Mononuclear cell (primary cell): ENCODE results near the gene MYO16. TPM values are rescaled to one million over a fixed set of nuclear protein-coding genes. Genes with fewer than 3 reads are reported as not detected.
"Not testable (repeated sequence)": the region's sequence is repeated elsewhere in the genome, so short reads cannot be mapped to it uniquely, and the experiment has no call there.

Experiments used
- H3K27me3 ChIP-seq: 2 replicates; pipeline ENCODE4 v1.6.0; 2011; ENCODE audit warnings: low read length, control low read depth; ENCODE audit not compliant: insufficient read depth
- H3K4me1 ChIP-seq: 2 replicates; pipeline ENCODE4 v1.5.1; 2011; ENCODE audit warnings: mild to moderate bottlenecking, low read length, control low read depth; ENCODE audit not compliant: insufficient read depth
- H3K4me3 ChIP-seq: 2 replicates; pipeline ENCODE4 v1.5.1; 2011; ENCODE audit warnings: mild to moderate bottlenecking, low read length, moderate library complexity
- H3K9me3 ChIP-seq: 2 replicates; pipeline ENCODE4 v1.5.1; 2011; ENCODE audit warnings: low read depth, mild to moderate bottlenecking, control low read depth, low read length
- total RNA-seq: library from RNA; depleted of rRNA; stranded (reverse); fragments of >200 nt; gene quantifications from one replicate; pipeline ENCODE4 v1.2.3, GENCODE V29; 2012

Gene MYO16
- total RNA-seq, 1 donor: 0.94 TPM

GRCh38 chr13:108984251-108984920 lies 355.0 kb downstream of the MYO16 start:
- H3K27me3 ChIP-seq: no peaks in the 10 kb centered on the region
- no peaks in the 10 kb centered on the region for H3K4me1 ChIP-seq

GRCh38 chr13:108985166-108985565 lies 355.8 kb downstream of the MYO16 start:
- Histone ChIP-seq H3K4me1 (no peaks in the 10 kb centered on the region), H3K27me3 (no peaks in the 10 kb centered on the region), H3K4me3 (no peak overlapping the region), H3K9me3 (no peaks in the 10 kb centered on the region)

More at GRCh38 chr13:108984251-108984920, 355.0 kb downstream of the MYO16 start:
- Histone ChIP-seq H3K4me3 (no peak overlapping the region), H3K9me3 (no peaks in the 10 kb centered on the region)

- Histone ChIP-seq H3K4me3 (no peak overlapping the region), H3K27me3 (no peaks in the 10 kb centered on the region), H3K4me1 (no peaks in the 10 kb centered on the region), H3K9me3 (no peaks in the 10 kb centered on the region)
Measured at GRCh38 chr13:108987517-108987916, 358.1 kb downstream of the MYO16 start.

- no peaks in the 10 kb centered on the region for H3K9me3 ChIP-seq
- H3K4me3 ChIP-seq: no peak overlapping the region
- H3K27me3 ChIP-seq: no peaks in the 10 kb centered on the region
- no peaks in the 10 kb centered on the region for H3K4me1 ChIP-seq
Measured at GRCh38 chr13:108987944-108988343, 358.5 kb downstream of the MYO16 start.

- H3K27me3 ChIP-seq, H3K9me3 ChIP-seq, H3K4me3 ChIP-seq, H3K4me1 ChIP-seq: not testable (repeated sequence)
Measured at GRCh38 chr13:108991416-108991815, 362.0 kb downstream of the MYO16 start.

- Histone ChIP-seq H3K27me3 (no peaks in the 10 kb centered on the region), H3K4me3 (no peak overlapping the region), H3K9me3 (no peaks in the 10 kb centered on the region), H3K4me1 (no peaks in the 10 kb centered on the region)
Measured at GRCh38 chr13:108993346-108993745, 363.9 kb downstream of the MYO16 start.

GRCh38 chr13:108996430-108996829 lies 367.0 kb downstream of the MYO16 start:
- Histone ChIP-seq H3K4me3 (no peak overlapping the region), H3K4me1 (no peaks in the 10 kb centered on the region), H3K9me3 (no peaks in the 10 kb centered on the region), H3K27me3 (no peaks in the 10 kb centered on the region)

GRCh38 chr13:109000207-109000606 lies 370.8 kb downstream of the MYO16 start:
- no peaks in the 10 kb centered on the region for H3K4me1 ChIP-seq
- no peak overlapping the region for H3K4me3 ChIP-seq
- H3K9me3 ChIP-seq: no peaks in the 10 kb centered on the region
- H3K27me3 ChIP-seq: no peaks in the 10 kb centered on the region

GRCh38 chr13:109002934-109003333 lies 373.5 kb downstream of the MYO16 start:
- Histone ChIP-seq H3K27me3 (no peaks in the 10 kb centered on the region), H3K4me1 (no peaks in the 10 kb centered on the region), H3K4me3 (no peak overlapping the region), H3K9me3 (no peaks in the 10 kb centered on the region)

GRCh38 chr13:109007946-109008345 lies 378.5 kb downstream of the MYO16 start:
- H3K27me3 ChIP-seq: no peaks in the 10 kb centered on the region
- H3K4me1 ChIP-seq: no peaks in the 10 kb centered on the region
- no peak overlapping the region for H3K4me3 ChIP-seq

GRCh38 chr13:109009756-109010155 lies 380.3 kb downstream of the MYO16 start:
- H3K27me3 ChIP-seq: no peaks in the 10 kb centered on the region
- no peaks in the 10 kb centered on the region for H3K9me3 ChIP-seq
- H3K4me3 ChIP-seq: no peak overlapping the region
- no peaks in the 10 kb centered on the region for H3K4me1 ChIP-seq

More at GRCh38 chr13:109007946-109008345, 378.5 kb downstream of the MYO16 start:
- no peaks in the 10 kb centered on the region for H3K9me3 ChIP-seq

GRCh38 chr13:109010912-109011311 lies 381.5 kb downstream of the MYO16 start:
- no peaks in the 10 kb centered on the region for H3K4me1 ChIP-seq
- no peaks in the 10 kb centered on the region for H3K27me3 ChIP-seq
- H3K4me3 ChIP-seq: no peak overlapping the region
- H3K9me3 ChIP-seq: no peaks in the 10 kb centered on the region

GRCh38 chr13:109012115-109012514 lies 382.7 kb downstream of the MYO16 start:
- Histone ChIP-seq H3K4me1 (no peaks in the 10 kb centered on the region), H3K9me3 (no peaks in the 10 kb centered on the region), H3K27me3 (no peaks in the 10 kb centered on the region), H3K4me3 (no peak overlapping the region)

GRCh38 chr13:109021558-109021957 lies 392.1 kb downstream of the MYO16 start:
- H3K27me3 ChIP-seq: no peaks in the 10 kb centered on the region
- H3K9me3 ChIP-seq: no peaks in the 10 kb centered on the region
- no peak overlapping the region for H3K4me3 ChIP-seq
- H3K4me1 ChIP-seq: no peaks in the 10 kb centered on the region

GRCh38 chr13:109024611-109025010 lies 395.2 kb downstream of the MYO16 start:
- no peaks in the 10 kb centered on the region for H3K9me3 ChIP-seq

GRCh38 chr13:109026266-109026665 lies 396.9 kb downstream of the MYO16 start:
- Histone ChIP-seq H3K4me3 (no peak overlapping the region), H3K9me3 (no peaks in the 10 kb centered on the region), H3K4me1 (no peaks in the 10 kb centered on the region), H3K27me3 (no peaks in the 10 kb centered on the region)

More at GRCh38 chr13:109024611-109025010, 395.2 kb downstream of the MYO16 start:
- H3K4me3 ChIP-seq: no peak overlapping the region
- H3K27me3 ChIP-seq: no peaks in the 10 kb centered on the region
- H3K4me1 ChIP-seq: no peaks in the 10 kb centered on the region
